Coronary artery (tissue), 2 donors: Measurements from ENCODE around the gene DOC2A.

Experiments used
- DNase-seq: peaks from one replicate; pipeline ENCODE4 v3.0.0-alpha.2; 2017; ENCODE audit warnings: low spot score
- H3K27ac ChIP-seq, 2 donors: fragments of 200-600 bp; sonication (generic); one replicate each; pipeline ENCODE4 v1.5.1; 2016 to 2019
- H3K4me3 ChIP-seq: fragments of 200-600 bp; sonication (generic); 2 replicates; pipeline ENCODE4 v1.5.1; 2016; ENCODE audit warnings: mild to moderate bottlenecking, moderate library complexity
- TF ChIP-seq, protein P1 (sequence below): fragments of 200-600 bp; sonication (generic); IDR thresholded peaks from one replicate; pipeline ENCODE4 v1.5.1; 2019; ENCODE audit warnings: antibody characterized with exemption

Gene DOC2A

DNA sequence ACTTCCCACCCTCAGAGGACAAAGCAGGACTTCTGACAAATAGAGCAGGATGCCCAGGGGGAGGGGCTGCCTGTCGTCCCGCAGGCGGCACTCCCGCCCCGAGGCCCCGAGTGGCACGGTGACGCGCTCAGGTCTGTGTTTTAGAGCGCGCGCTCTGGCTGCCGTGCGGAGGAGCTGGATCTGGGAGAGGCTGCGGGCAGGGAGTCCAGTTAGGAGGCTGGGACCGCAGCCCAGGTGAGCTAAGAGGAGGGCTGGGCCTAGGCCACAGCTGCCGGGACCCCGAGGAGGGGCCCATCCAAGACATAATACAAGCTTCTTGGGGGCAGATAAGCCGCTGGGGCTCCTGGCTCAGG lies 6.4 kb downstream of the DOC2A start:
- DNase-seq, result no peak
- Histone ChIP-seq H3K27ac (no peak overlapping the region), H3K4me3 (no peak overlapping the region)
- TF ChIP-seq, protein P1, sequence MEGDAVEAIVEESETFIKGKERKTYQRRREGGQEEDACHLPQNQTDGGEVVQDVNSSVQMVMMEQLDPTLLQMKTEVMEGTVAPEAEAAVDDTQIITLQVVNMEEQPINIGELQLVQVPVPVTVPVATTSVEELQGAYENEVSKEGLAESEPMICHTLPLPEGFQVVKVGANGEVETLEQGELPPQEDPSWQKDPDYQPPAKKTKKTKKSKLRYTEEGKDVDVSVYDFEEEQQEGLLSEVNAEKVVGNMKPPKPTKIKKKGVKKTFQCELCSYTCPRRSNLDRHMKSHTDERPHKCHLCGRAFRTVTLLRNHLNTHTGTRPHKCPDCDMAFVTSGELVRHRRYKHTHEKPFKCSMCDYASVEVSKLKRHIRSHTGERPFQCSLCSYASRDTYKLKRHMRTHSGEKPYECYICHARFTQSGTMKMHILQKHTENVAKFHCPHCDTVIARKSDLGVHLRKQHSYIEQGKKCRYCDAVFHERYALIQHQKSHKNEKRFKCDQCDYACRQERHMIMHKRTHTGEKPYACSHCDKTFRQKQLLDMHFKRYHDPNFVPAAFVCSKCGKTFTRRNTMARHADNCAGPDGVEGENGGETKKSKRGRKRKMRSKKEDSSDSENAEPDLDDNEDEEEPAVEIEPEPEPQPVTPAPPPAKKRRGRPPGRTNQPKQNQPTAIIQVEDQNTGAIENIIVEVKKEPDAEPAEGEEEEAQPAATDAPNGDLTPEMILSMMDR, result no peak

DNA sequence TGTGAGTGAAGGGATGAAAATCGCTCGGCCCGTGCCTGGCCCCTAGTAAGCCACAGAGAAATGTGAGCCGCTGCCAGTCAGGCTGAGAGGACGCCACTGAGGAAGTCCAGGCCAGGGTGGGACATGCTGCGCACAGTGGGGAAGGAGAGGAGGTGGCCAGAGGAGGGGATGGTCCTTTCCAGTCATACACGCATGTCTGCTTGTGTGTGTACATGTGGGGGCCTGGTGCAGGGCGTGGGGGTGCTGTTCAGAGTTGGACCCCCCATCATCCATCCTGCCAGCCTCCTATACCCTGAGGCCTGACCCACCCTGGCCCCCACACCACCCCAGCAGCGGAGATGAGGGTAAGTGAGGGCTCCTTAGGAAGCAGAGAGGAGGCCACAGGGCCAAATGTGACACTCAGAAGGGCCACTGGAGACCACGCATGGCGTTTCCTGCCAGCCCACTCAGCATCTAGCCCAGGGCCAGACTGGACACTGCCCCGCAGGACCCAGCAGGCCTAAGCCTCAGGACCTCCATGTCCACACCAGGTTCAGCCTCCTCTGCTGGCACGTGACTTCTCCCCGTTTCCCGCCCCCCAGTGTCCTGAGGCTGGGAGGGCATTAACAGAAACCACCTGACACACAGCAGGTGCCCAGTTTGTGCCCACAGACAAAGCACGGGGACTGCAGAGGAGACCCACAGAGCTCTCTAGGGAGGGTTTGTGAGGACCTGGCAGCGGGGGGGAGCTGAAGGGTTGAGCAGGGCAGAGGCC lies 7.0 kb downstream of the DOC2A start:
- no peak for DNase-seq
- TF ChIP-seq, protein P1, result no peak
- H3K4me3 ChIP-seq, result no peak overlapping the region
- no peak overlapping the region for H3K27ac ChIP-seq

DNA sequence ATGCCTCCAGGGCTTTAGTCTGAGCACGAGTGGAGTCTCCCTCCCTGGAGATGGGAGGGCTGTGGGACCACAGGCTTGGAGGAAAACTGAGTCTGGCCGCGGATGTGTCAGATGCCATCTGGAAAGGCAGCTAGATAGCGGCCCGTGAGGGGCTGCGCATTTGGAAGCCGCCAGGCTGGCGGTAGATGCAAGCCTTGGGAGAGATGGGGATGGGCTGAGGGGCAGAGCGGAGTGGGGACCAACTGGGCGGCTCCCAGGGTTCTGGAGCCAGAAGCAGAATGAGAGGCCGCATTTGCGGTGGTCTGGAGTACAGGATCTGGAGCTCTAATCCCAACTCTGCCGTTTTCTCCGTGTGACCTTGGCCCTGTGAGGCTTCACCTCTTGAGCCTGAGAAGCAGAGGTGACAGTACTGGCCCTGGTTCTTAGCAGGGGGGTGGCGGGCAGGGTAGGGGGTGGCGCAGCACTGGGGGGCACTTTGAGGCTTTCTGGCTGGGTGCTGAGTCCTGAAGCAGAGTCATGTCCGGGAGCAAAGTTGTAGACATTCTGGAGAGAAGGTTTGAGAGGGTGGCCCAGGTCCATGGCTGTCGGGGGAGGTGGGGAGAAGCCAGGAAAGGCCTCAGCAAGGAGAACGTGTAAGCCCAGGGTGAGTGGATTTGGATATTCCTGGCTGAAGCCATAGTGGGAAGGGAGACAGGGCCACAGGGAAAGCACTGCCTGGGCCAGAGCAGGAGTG lies 8.0 kb downstream of the DOC2A start:
- H3K4me3 ChIP-seq, result no peak overlapping the region
- no peak for DNase-seq
- no peak overlapping the region for H3K27ac ChIP-seq
- TF ChIP-seq, protein P1, result no peak

DNA sequence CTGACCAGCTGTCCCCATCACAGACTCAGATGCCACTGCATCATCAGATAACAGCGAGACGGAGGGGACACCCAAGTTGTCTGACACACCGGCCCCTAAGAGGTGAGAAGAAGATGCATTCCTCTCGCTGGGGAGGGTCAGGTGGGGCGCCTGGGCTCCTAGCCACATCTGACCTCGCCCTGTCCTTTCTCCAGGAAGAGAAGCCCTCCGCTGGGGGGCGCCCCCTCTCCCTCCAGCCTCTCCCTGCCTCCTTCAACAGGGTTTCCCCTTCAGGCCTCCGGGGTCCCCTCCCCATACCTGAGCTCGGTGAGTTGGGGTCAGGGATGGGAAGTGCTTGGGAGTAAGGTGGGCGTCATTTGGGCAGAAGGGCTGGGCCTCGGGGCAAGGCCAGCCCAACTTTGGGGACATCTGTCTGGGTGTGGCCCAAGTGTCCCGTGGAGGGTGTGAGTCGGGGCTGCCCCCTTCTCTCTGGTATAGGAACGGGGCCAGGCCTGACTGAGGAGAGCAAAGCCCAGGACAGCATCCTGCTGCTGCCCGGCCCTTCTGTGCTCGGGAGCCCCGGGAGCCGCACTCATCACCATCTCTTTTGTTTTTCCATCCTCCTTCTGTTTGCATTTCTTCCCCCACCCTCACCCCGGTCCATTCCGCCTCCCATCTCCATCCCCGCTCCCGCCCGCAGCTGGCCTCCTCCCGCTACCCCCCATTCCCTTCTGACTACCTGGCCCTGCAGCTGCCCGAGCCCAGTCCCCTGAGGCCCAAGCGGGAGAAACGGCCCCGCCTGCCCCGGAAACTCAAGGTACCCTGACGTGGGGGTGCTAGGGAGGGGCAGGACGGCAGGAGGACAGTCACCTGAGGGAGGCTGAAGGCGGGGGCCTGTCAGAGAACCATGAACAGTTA lies 9.8 kb downstream of the DOC2A start:
- H3K27ac ChIP-seq, result no peak overlapping the region
- TF ChIP-seq, protein P1, result no peak

DNA sequence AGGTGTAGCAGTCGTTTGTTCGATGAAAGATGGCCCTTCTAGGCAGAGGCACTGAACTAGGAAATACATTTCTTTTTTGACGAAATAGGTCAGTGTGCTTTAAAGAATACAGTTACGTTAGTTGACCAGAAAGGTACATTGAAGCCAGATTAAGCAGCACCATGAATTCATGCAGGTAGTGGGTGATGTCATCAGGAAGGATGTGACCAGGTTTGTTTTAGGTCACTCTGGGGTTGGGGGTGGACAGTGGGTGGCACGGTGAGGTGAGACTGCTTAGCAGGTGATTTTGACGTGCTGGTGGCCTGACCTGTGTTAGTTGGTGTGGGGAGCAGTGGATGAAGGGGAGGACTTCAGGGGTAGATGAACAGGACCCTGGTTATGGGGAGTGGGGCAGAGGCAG lies 11.2 kb downstream of the DOC2A start:
- H3K27ac ChIP-seq, result no peak overlapping the region
- TF ChIP-seq, protein P1, result no peak
- DNase-seq, result no peak
- H3K4me3 ChIP-seq, result no peak overlapping the region

More for the DNA sequence above, 9.8 kb downstream of the DOC2A start:
- DNase-seq, result no peak
- H3K4me3 ChIP-seq, result no peak overlapping the region

DNA sequence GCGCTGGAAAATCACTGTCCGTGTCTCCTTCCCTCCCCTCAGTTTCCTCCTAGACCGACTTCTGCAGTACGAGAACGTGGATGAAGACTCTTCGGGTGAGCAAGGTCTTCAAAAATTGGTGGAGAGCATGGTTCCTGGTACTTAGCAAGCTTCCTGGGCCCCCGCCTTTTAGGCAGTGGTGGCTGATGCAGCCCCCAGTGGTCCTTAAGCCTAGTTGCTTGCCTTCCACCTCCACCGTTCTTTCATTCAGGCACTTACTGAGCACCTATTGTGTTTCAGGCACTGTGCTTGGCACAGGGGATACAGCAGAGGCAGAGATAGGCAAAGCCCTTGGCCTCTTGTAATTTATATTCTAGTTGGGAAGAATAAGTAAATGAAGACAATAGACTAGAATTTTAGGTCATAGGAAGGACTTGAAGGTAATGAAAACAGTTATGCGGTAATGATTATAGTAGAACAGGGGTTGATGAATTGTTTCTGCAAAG lies 14.0 kb downstream of the DOC2A start:
- DNase-seq, result no peak
- Histone ChIP-seq H3K4me3 (peak overlapping the region; percentile 96), H3K27ac (peak overlapping the region; percentile 93 to 95)
- TF ChIP-seq, protein P1, result no peak
